HEK293T (cell line): ENCODE results near the gene DMAC2L.

ENCODE experiments used
- L3MBTL2 ChIP-seq: fragments of 450-650 bp; conservative IDR thresholded peaks from 2 replicates; pipeline ENCODE4 v1.6.1; 2016; ENCODE audit warnings: mild to moderate bottlenecking
- LEF1 ChIP-seq: fragments of 450-650 bp; IDR thresholded peaks from 2 replicates; pipeline ENCODE4 v1.6.1; 2017; ENCODE audit warnings: mild to moderate bottlenecking, borderline replicate concordance

- TF ChIP-seq L3MBTL2 (no peak), LEF1 (no peak)
Measured at GRCh38 chr14:50319721-50320120, 7.6 kb downstream of the DMAC2L start.
